Stomach (tissue), 9 donors: ENCODE measurements around the gene TTC38. TPM values are rescaled to one million over a fixed set of nuclear protein-coding genes. Genes with fewer than 3 reads are reported as not detected.

Experiments used
- DNase-seq, 2 donors: peaks; one replicate each; pipeline versions ENCODE4 v3.0.0 to v3.0.0-alpha.2; 2013 to 2019
- H3K27ac ChIP-seq, 5 donors: fragments of 200-600 bp in 4 of 5; sonication (generic) in 4 of 5; one replicate each; pipeline ENCODE4 v1.5.1; 2013 to 2019; ENCODE audit warnings: mild to moderate bottlenecking in 1 of 5, moderate library complexity in 1 of 5
- H3K27me3 ChIP-seq, 3 donors: fragments of 200-600 bp; sonication (generic); one replicate each; pipeline ENCODE4 v1.5.1; 2017 to 2019; ENCODE audit warnings: mixed run types in 1 of 3
- H3K36me3 ChIP-seq, 4 donors: fragments of 200-600 bp; sonication (generic); 1 replicate in 3 of 4; 2 replicates in 1 of 4; pipeline ENCODE4 v1.5.1; 2016 to 2019
- H3K4me1 ChIP-seq, 4 donors: fragments of 200-600 bp; sonication (generic); one replicate each; pipeline ENCODE4 v1.5.1; 2016 to 2019
- H3K4me3 ChIP-seq, 4 donors: fragments of 200-600 bp; sonication (generic) in 3 of 4; one replicate each; pipeline ENCODE4 v1.5.1; 2016 to 2019; ENCODE audit warnings: mild to moderate bottlenecking in 1 of 4
- H3K9me3 ChIP-seq, 4 donors: fragments of 200-600 bp; sonication (generic); one replicate each; pipeline ENCODE4 v1.5.1; 2016 to 2019
- CTCF ChIP-seq, 7 experiments: fragments of 450-650 bp in 4 of 7; fragments of 200-600 bp in 3 of 7; sonication (generic) in 3 of 7; IDR thresholded peaks; one replicate each; pipeline ENCODE4 v1.5.1; 2016 to 2019; ENCODE audit warnings: antibody characterized with exemption in 7 of 7, control low read depth in 2 of 7, mild to moderate bottlenecking in 1 of 7
- EP300 ChIP-seq: sonication (generic); formaldehyde crosslinking; IDR thresholded peaks from one replicate; pipeline ENCODE4 v1.6.1; 2017; ENCODE audit warnings: antibody characterized with exemption
- POLR2A ChIP-seq, 4 donors: fragments of 450-650 bp; IDR thresholded peaks; one replicate each; pipeline ENCODE4 v1.6.1; 2016; ENCODE audit warnings: antibody characterized with exemption in 4 of 4, control low read depth in 2 of 4, mild to moderate bottlenecking in 1 of 4, moderate library complexity in 1 of 4
- POLR2AphosphoS5 ChIP-seq, 3 donors: sonication (generic); formaldehyde crosslinking; IDR thresholded peaks; one replicate each; pipeline ENCODE4 v1.6.1; 2016; ENCODE audit warnings: antibody characterized with exemption in 3 of 3
- WGBS, 5 donors: extraction: QIAGEN DNeasy Blood & Tissue Kit in 3 of 5; methylation state at CpG; one replicate each; pipeline versions ENCODE4 v1.1.5 to v1.1.7; 2013 to 2018; 5-methylcytosine and 5-hydroxymethylcytosine counted together
- intact Hi-C: fragments of 100-400 bp; cut with DNase I; formaldehyde crosslinking; loops from one replicate; pipeline ENCODE4 v1.15.1; 2023; ENCODE audit warnings: low total_unique reads
- polyA plus RNA-seq, 3 donors: library from polyadenylated mRNA; stranded (reverse); fragments of 200-250 nt; gene quantifications; one replicate each; pipeline ENCODE4 v1.2.3, GENCODE V29; 2013
- total RNA-seq, 5 donors: library from RNA; depleted of rRNA; stranded (reverse); fragments of >200 nt; gene quantifications; one replicate each; pipeline versions ENCODE4 v1.1.0 to v1.2.3, GENCODE V29; 2014 to 2016
- donor health status: healthy with polysubstance abuse.
- donor health status: Bipolar disorder and iron deficiency.
- donor health status: healthy.

The TTC38 gene
- total and polyA plus RNA-seq, 8 donors, result 20.0 to 411 (median 38.4) TPM

- DNase-seq, result peak in 1 of 2 donors; percentile 64
- Histone ChIP-seq H3K36me3 (peaks cover 6 to 62% (median 58%) of the 10 kb centered on the region in 4 donors), H3K27me3 (no peaks in the 10 kb centered on the region), H3K4me3 (no peak overlapping the region), H3K4me1 (peaks cover 0 to 11% (median 5%) of the 10 kb centered on the region in 4 donors), H3K9me3 (no peaks in the 10 kb centered on the region), H3K27ac (peak overlapping the region in 2 of 5 donors; percentile 15 to 24)
- intact Hi-C loops, result no loop called here
- TF ChIP-seq CTCF (IDR thresholded peaks at IDR 0.05) (no peak), POLR2A (IDR thresholded peaks at IDR 0.05) (no peak), EP300 (no peak), POLR2AphosphoS5 (IDR thresholded peaks at IDR 0.05) (peak in 1 of 3 donors; percentile 14)
- 55 to 74% (median 59%) methylated on average over 9 of the region's 9 CpGs for WGBS, 5 donors
These were observed 34.6 kb upstream of the TTC38 start for GRCh38 chr22:46233231-46233630.

GRCh38 chr22:46234969-46235368 is 32.8 kb upstream of the TTC38 start:
- Histone ChIP-seq H3K9me3 (no peaks in the 10 kb centered on the region), H3K36me3 (peaks cover 6 to 75% (median 73%) of the 10 kb centered on the region in 4 donors), H3K4me1 (peaks cover 0 to 18% (median 8%) of the 10 kb centered on the region in 4 donors), H3K27me3 (no peaks in the 10 kb centered on the region), H3K27ac (no peak overlapping the region), H3K4me3 (no peak overlapping the region)
- no peak for TF ChIP-seq POLR2AphosphoS5 (IDR thresholded peaks at IDR 0.05)
- TF ChIP-seq CTCF (IDR thresholded peaks at IDR 0.05), result no peak
- TF ChIP-seq POLR2A (IDR thresholded peaks at IDR 0.05), result no peak
- TF ChIP-seq EP300, result no peak
- no peak for DNase-seq
- intact Hi-C loops, result no loop called here
- 92 to 94% (median 92%) methylated on average over 12 of the region's 12 CpGs for WGBS, 5 donors

- Histone ChIP-seq H3K9me3 (no peaks in the 10 kb centered on the region), H3K27ac (peak overlapping the region in 3 of 5 donors; percentile 18 to 62 (median 53)), H3K4me3 (no peak overlapping the region), H3K4me1 (peaks cover 0 to 28% (median 9%) of the 10 kb centered on the region in 4 donors), H3K27me3 (no peaks in the 10 kb centered on the region), H3K36me3 (peaks cover 6 to 65% (median 60%) of the 10 kb centered on the region in 4 donors)
- intact Hi-C loops, result no loop called here
- TF ChIP-seq POLR2AphosphoS5 (IDR thresholded peaks at IDR 0.05) (no peak), POLR2A (IDR thresholded peaks at IDR 0.05) (no peak), EP300 (no peak), CTCF (IDR thresholded peaks at IDR 0.05) (no peak)
- DNase-seq, result peak in 1 of 2 donors; percentile 28
- WGBS, 5 donors, result 66 to 87% (median 77%) methylated on average over 12 of the region's 12 CpGs
These were observed 30.2 kb upstream of the TTC38 start for GRCh38 chr22:46237453-46238124.

- intact Hi-C loops, result no loop called here
- H3K27me3 ChIP-seq, result no peaks in the 10 kb centered on the region
- no peak for DNase-seq
- H3K36me3 ChIP-seq, result peaks cover 6 to 74% (median 61%) of the 10 kb centered on the region in 4 donors
- H3K4me3 ChIP-seq, result no peak overlapping the region
- peak overlapping the region in 2 of 5 donors; percentile 53 to 62 for H3K27ac ChIP-seq
- WGBS, 5 donors, result 78 to 92% (median 91%) methylated on average over 16 of the region's 16 CpGs
- no peaks in the 10 kb centered on the region for H3K9me3 ChIP-seq
- peaks cover 0 to 22% (median 6%) of the 10 kb centered on the region in 4 donors for H3K4me1 ChIP-seq
- no peak for TF ChIP-seq CTCF (IDR thresholded peaks at IDR 0.05)
- TF ChIP-seq POLR2AphosphoS5 (IDR thresholded peaks at IDR 0.05), result no peak
- TF ChIP-seq POLR2A (IDR thresholded peaks at IDR 0.05), result no peak
- TF ChIP-seq EP300, result no peak
These were observed 29.3 kb upstream of the TTC38 start for GRCh38 chr22:46238541-46238940.
